GM21619 (cell line): ENCODE measurements around the gene EVPLL.
"Not testable (repeated sequence)": the region's sequence is repeated elsewhere in the genome, so short reads cannot be mapped to it uniquely, and the experiment has no call there.

Source experiments
- ATAC-seq: cut with Tn5 transposase; IDR thresholded peaks from one replicate; pipeline ENCODE4 v1.9.1; 2021; ENCODE audit not compliant: unreplicated experiment

EVPLL gene

GRCh38 chr17:18422464-18422863, 44.9 kb downstream of the EVPLL start:
- not testable (repeated sequence) for ATAC-seq

GRCh38 chr17:18423015-18423414, 45.4 kb downstream of the EVPLL start:
- ATAC-seq, result not testable (repeated sequence)

GRCh38 chr17:18425593-18425992, 48.0 kb downstream of the EVPLL start:
- ATAC-seq, result not testable (repeated sequence)

- not testable (repeated sequence) for ATAC-seq
Observed at GRCh38 chr17:18426639-18427038, 49.1 kb downstream of the EVPLL start.

GRCh38 chr17:18432206-18432605, 54.6 kb downstream of the EVPLL start:
- ATAC-seq, result not testable (repeated sequence)
